Retina (tissue), 1 donor: Measurements from ENCODE around the gene FMN1.
A peak's percentile ranks its signal among the peaks of the same experiment; 100 is the strongest.

ENCODE experiments used
- DNase-seq: peaks from one replicate; pipeline ENCODE4 v3.0.0-alpha.2; 2016

The FMN1 gene

DNA sequence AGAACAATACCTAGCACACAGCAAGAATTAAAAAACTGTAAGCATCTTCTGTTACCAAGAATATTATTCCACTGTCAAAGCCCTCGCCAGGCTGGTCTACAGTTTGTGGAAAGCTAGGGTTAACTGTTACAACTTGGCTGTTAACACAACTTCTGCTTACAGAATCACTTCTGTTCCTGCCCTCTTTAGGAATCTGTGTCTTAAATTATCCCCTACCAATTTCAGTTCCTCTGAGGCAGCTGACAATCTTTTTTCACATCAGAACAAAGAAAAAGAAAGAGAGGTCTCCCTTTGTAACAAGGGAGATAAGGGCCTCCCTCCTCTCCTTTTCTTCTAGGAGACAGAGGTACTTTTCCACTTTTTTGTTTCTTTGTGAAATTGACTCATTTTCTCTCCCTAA lies 188.9 kb downstream of the FMN1 start:
- no peak for DNase-seq

GRCh38 chr15:33001926-33002325 lies 192.6 kb downstream of the FMN1 start:
- DNase-seq: no peak

- DNase-seq: no peak
Observed at GRCh38 chr15:32998979-32999672, 195.4 kb downstream of the FMN1 start.

DNA sequence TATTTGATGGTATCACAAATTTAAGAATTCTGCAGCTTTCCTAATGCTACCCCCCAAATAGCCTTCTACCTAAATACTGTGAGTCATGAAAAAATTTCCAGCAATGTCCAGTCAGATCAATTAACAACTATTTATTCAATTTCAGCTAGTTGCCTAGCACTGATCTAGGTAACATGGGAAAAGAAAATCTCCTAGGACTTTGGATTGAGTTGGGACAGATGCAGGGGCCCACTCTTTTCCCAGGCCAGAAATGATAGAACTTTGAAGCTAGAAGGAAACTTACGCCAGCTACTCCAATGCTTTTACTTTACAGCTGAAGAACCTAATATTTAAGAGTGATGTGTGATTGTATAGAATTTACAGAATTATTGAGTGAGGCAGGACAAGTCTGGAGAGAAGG lies 196.3 kb downstream of the FMN1 start:
- no peak for DNase-seq

DNA sequence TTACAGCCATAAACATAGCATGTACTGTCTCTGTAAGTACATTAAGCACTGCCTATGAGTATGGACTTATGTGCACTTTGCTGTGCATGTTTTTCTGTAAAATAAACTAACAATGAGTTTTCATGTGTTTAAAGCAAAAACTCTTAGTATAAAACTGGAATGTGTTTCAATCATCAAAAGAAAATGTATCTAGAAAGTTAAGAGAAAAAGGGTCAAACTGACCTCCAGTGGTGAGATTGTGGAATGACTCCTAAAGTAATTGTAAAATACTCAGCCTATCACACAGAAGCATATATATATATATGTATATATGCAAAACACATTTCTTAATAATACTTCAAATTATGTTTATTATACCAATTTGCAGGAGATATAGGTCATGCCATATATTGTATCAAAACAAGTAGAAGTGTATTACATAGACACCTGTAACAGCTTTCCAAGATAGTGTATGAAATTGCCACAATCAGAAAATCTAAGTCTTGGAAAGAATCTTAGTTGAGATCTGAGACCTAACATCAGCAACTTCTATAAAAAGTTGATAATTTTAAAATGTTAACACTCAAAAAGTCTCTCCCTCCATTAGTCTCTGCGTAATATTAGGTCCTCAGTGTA lies 199.6 kb downstream of the FMN1 start:
- no peak for DNase-seq

DNA sequence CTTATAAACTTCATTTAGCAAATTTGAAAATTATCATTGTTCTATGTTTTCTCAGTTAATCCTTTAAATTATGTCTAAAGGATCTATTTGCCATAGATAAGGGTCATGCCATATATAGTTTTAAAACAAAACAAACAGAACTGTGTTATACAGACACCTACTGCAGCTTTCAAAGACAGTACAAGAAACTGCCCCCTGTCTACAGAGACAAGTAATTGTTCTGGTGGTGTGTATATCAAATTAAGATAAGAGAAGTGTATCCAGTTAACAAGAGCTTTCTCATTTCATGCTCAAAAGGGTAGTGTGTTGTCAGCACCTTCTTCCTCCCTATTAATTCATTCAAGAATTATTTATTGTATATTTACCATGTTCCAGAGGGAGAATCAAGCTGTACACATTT lies 201.2 kb downstream of the FMN1 start:
- DNase-seq: no peak

- DNase-seq: no peak
Observed at GRCh38 chr15:32991619-32992111, 202.8 kb downstream of the FMN1 start.

DNA sequence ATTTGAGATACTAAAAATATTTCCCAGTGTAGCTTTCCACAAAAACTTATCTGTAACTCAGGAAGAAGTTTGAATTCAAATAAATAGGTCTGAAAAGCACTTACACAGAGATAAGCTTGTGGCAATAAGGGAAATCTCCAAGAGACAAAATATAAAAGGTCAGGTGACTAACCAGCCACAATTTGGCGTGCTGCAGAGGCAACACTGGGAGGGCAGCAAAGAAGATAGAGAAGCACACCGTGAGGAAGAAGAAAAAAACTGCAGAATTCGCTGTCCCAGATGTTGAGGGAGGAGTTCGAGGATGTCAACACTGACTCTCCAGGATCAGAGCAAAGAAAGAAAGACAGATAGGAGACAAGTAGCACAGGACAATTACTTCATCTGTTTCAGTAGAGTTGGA lies 204.4 kb downstream of the FMN1 start:
- no peak for DNase-seq

GRCh38 chr15:32987067-32987466 lies 207.4 kb downstream of the FMN1 start:
- DNase-seq: no peak

- no peak for DNase-seq
Observed at GRCh38 chr15:32986147-32986546, 208.4 kb downstream of the FMN1 start.

DNA sequence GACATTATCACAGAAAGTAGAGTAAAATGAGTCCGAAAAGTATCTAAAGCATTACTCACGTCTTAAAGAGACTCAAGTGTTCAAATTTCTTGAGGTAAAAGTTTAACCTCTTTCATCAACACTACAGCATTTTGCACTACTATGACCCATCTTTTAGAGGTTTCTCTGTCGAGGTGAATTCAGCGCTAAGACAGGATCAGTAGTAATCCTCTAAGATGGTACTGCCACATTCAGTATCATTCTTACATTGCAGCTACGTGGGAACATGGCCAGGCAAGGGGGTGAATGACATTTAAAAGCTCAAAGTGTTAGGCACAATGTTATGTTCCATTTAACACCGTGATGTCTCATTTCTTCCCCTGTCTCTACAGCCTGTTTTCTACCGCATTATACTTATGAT lies 210.8 kb downstream of the FMN1 start:
- DNase-seq: no peak

DNA sequence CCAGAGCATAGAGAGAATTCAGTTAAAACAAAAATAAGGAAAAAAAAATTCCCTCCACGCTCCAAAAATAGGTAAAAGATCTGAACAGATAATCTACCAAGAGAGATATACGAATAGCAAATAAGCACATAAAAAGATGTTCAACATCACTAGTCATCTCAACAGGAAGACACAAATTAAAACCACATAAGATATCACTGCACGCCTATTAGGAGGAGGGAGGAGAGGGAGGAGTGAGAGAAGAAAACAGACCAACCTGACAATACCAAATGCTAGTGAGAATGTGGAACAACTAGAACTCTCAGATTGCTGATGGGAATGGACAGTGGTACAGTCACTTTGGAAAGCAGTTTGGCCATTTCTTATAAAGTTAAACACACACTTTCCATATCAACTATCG lies 212.5 kb downstream of the FMN1 start:
- DNase-seq: no peak

GRCh38 chr15:32981536-32981935 lies 213.0 kb downstream of the FMN1 start:
- no peak for DNase-seq

GRCh38 chr15:32979710-32980109 lies 214.8 kb downstream of the FMN1 start:
- DNase-seq: no peak

GRCh38 chr15:32977506-32977905 lies 217.0 kb downstream of the FMN1 start:
- DNase-seq: no peak

DNA sequence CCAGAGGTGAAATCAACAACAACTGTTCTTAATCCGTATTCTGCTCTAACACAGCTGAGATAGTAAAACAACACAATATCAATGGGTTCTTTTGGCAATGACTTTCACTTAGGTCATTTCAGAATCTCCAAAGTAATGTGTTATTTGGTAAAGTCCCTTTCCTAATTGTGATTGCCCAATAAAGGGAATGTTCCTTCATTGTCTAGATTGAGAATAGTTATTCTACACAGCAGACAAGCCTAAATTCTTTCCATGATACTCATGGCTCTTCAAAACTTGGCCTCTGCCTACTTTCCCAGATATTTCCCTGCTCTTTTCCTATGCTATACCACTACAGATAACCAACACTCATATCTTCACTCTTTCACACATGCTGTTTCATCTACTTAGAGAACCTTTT lies 219.8 kb downstream of the FMN1 start:
- DNase-seq: no peak

GRCh38 chr15:32972686-32973085 lies 221.8 kb downstream of the FMN1 start:
- DNase-seq: no peak

GRCh38 chr15:32970847-32971246 lies 223.7 kb downstream of the FMN1 start:
- DNase-seq: no peak

DNA sequence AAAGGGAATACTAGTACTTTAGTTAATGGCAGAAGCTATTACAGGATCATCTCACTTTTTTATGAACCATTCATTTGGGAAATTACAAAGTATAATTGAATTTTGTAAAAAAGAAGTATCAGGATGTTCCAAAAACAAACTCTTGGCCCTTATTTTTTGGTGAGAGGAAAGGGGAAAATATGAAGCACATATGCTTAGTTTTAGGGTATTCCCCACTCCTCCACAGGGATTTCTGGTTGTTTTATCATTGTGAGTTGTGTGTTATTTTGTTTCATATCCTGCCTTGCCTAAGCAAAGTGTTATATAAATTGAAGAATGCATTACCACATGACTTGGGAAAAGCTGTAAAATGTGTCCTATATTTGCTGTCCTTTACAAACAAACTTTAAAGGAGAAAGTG lies 227.0 kb downstream of the FMN1 start:
- DNase-seq: no peak

GRCh38 chr15:32966512-32966911 lies 228.0 kb downstream of the FMN1 start:
- DNase-seq: no peak

DNA sequence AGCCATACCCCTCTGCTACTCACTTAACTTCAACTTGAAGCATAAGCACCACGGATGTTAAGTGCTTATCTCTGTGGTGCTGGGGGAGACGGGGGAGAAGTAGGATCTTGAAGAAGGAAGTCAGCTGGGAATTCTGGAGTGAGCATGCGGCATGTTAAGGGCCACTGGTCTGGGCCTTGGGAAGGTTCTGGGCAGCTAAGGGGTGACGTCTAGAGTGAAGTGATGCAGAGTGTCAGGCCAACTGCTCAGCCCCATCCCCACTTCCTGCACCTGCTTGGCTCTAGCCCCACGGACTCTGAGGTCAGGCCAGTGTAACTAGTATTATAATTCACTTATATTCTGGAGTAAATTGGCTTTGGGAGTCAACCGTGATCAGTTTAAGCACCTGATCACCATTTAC lies 228.6 kb downstream of the FMN1 start:
- no peak for DNase-seq

DNA sequence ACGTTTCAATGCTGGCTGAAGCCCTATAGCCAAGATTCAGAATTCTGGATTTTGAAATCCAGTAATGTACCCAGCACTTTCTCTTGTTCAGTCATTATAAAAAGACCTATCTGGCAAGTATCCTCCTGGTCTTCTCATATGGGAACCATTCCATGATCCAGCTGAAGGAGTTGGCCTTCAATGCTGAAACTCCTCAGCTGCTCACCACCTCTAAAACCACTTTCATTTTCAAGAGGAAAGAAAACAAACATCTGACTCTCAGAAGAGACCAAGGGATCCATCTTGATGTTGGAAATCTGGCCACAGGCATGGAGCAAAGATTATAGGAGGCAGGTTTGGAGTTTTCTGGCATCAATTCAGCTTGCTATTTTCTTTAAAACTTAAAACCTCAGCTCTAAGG lies 235.4 kb downstream of the FMN1 start:
- no peak for DNase-seq

DNA sequence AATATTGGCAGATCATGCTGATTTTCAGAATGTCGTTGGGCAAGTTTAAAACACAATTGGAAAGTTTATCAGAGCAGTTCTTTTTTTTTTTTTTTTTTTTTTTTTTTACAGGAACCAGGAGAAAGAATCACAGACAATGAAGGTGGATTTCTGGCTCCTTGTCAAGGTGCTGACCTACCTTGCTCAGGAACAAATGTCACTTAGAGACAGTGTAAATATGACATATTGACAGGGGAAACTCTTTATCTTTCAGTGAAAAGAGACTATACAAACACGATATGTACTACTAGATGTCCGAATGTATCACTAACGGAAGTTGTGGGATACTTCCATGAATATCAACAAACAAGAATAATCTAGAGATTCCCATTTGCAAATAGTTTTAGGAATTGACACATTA lies 237.3 kb downstream of the FMN1 start:
- no peak for DNase-seq

GRCh38 chr15:32956711-32957110 lies 237.8 kb downstream of the FMN1 start:
- no peak for DNase-seq

- peak; percentile 34 for DNase-seq
Observed at GRCh38 chr15:32956006-32956405, 238.5 kb downstream of the FMN1 start.
